ENCODE results near the gene MRPL2.
"Not testable (repeated sequence)": the region's sequence is repeated elsewhere in the genome, so short reads cannot be mapped to it uniquely, and the experiment has no call there.

Gene MRPL2

DNA sequence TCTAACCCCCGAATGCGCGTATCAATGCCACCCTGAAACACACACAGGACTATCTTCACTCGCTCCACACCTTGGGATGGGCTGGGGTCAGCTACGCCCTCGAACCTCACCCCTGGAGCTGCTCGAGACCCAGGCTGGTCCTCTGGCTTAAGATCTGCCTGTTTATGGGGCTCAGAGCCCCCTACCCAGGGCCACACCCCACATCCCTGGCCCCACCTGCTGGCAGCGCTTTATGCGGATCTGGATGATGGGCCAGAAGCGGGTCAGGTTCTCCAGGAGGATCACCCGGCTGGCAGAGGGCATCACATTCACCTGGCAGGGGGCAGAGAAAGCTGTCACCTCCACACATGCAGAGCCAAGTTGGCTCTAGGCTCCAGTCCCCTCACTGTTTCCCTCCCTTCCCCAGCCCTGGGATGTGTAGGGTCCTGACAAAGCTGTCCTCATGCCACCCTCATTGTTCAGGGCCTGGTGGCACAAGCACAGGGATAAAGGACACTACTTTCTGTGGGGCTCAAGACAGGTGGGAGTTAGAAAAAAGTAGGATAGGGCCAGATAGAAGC, 13.8 kb downstream of the MRPL2 start:
- Mint-ChIP-seq H3K4me3 (no peak overlapping the region), H3K9me3 (no peaks in the 10 kb centered on the region), H3K27ac (no peak overlapping the region), H3K4me1 (peaks cover 7% of the 10 kb centered on the region), H3K27me3 (no peaks in the 10 kb centered on the region), H3K36me3 (peaks cover 74% of the 10 kb centered on the region)
- no peak for ATAC-seq

DNA sequence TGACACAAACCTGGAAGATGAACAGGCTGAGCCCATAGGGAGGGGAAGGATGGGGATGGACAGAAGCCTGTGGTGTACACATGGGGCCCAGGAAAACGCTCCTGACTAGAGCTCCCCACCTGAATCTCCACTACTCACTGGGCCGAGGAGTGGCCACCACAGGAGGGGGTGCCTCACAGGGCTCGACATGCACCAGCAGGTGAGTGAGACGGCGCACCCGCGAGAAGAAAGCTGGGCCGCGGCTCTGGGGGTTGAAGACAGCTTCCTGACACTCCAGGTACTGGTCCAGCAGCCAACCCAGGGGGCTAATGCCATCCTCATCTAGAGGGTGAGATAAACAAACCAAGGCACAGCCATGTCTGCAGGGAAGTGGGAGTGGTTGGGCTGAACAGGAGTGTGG, 15.9 kb downstream of the MRPL2 start:
- peaks cover 73% of the 10 kb centered on the region for H3K36me3 Mint-ChIP-seq
- no peaks in the 10 kb centered on the region for H3K9me3 Mint-ChIP-seq
- no peak overlapping the region for H3K4me3 Mint-ChIP-seq
- H3K27ac Mint-ChIP-seq, result no peak overlapping the region
- no peak for ATAC-seq
- H3K4me1 Mint-ChIP-seq, result peaks cover 5% of the 10 kb centered on the region
- no peaks in the 10 kb centered on the region for H3K27me3 Mint-ChIP-seq

DNA sequence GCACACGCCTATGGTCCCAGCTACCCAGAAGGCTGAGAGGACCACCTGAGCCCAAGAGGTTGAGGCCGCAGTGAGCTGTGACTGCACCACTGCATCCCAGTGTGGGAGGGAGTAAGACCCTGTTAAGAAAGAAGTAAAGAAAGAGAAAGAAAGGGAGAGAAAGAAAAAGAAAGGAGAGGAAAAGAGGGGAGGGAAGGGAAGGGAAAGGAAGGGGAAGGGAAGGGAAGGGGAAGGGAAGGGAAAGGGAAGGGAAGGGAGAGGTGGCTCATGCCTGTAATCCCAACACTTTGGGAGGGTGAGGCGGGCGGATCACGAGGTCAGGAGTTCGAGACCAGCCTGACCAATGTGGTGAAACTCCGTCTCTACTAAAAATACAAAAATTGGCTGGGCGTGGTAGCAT, 17.8 kb downstream of the MRPL2 start:
- not testable (repeated sequence) for H3K27me3 Mint-ChIP-seq, H3K9me3 Mint-ChIP-seq, ATAC-seq, H3K4me3 Mint-ChIP-seq, H3K27ac Mint-ChIP-seq, H3K4me1 Mint-ChIP-seq
- H3K36me3 Mint-ChIP-seq, result peaks cover 78% of the 10 kb centered on the region

DNA sequence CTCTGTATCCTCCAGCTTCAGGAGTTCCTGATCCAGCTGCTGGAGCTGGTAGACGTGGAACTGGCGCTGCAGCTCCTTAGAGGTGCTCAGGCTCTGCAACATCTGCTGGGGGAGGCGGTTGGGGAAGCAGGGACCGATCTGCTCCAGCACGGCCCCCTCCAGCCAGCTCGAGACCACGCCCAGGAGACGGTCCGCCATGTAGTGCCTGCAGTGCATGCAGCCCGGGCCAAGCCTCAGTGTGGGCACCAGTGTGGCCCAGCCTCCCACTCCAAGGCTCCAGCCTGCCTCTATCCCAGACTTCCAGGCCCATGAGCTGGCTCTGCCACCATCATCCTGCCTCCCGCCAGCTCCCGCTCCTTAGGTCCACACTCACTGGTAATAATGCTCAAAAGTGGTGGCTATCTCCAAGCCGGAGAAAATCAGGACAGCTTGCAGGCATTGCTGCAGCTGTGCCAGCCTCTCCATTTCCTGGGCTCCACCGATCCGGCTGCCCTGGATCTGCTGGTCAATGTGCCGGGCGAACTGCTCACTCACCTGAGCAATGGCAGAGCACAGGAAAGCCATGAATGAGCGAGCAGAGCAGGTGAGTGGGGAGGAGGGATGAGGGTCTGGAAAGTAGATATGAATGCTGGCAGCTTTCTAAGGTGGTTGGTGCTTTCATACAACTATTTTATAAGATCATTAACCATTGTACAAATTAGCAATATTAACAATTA, 18.5 kb downstream of the MRPL2 start:
- H3K4me3 Mint-ChIP-seq, result no peak overlapping the region
- ATAC-seq, result no peak
- H3K36me3 Mint-ChIP-seq, result peaks cover 74% of the 10 kb centered on the region
- H3K27me3 Mint-ChIP-seq, result no peaks in the 10 kb centered on the region
- H3K27ac Mint-ChIP-seq, result no peak overlapping the region
- H3K9me3 Mint-ChIP-seq, result no peaks in the 10 kb centered on the region
- peaks cover 5% of the 10 kb centered on the region for H3K4me1 Mint-ChIP-seq

DNA sequence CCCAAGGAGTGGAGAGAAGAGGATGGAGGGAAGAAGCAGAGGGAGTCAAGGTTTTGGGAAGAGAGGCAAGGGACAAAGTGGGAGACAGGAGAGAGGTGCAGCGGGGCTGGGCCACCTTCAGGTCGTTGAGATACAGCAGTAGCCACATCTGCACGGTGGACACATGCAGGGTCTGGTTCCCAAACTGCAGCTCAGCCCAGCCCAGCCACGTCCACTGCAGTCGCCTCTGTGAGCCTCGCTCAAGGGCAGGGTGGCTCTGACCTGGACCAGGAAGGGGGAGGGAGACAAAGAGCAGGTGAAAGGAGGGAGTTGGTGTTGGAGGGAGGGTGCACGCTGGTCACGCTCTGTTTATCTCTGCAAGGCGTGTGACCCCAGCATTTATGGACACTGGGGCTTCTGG, 20.5 kb downstream of the MRPL2 start:
- H3K27me3 Mint-ChIP-seq, result no peaks in the 10 kb centered on the region
- no peak overlapping the region for H3K4me3 Mint-ChIP-seq
- H3K4me1 Mint-ChIP-seq, result peaks cover 5% of the 10 kb centered on the region
- no peak for ATAC-seq
- H3K9me3 Mint-ChIP-seq, result no peaks in the 10 kb centered on the region
- no peak overlapping the region for H3K27ac Mint-ChIP-seq
- peaks cover 67% of the 10 kb centered on the region for H3K36me3 Mint-ChIP-seq

DNA sequence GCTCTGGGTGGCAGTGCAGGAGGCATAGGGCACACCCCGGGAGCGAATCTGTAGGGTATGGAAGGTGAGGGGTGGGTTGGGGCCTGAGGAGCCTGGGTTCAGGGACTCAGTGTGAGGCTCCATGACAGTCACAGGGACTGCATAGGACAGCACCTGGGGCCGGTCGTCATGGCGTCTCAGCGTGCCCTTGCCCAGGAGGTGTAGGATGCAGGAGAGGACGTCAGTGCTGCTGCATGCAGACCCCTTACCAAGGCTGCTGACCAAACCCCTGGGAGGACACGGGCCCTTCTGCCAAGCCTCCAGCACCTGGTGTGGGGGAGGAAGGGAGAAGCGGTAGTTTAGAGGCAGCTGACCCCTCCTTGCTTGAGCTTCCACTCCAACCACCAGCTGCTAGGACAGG, 21.5 kb downstream of the MRPL2 start:
- H3K4me1 Mint-ChIP-seq, result peaks cover 5% of the 10 kb centered on the region
- no peak overlapping the region for H3K27ac Mint-ChIP-seq
- no peak for ATAC-seq
- H3K9me3 Mint-ChIP-seq, result no peaks in the 10 kb centered on the region
- no peaks in the 10 kb centered on the region for H3K27me3 Mint-ChIP-seq
- H3K36me3 Mint-ChIP-seq, result peaks cover 64% of the 10 kb centered on the region
- H3K4me3 Mint-ChIP-seq, result no peak overlapping the region

DNA sequence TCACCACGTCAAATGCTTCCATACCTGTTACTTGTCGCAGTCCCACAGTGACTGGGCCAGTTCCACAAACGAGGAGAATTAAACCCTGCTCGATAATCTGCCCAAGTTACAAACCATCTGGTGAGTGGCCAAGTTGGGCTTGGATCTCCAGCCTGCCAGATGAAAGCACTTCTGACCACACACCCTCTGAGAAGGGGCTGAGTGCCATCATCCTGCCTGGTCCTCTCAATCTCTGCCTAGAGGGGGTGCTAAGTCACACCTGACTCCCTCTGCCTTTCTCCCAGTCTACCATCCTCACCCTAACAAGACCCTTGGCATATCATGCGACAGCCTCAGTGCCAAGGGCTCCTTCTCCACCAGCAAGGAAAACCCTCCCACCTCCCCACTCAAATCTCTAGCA, 22.0 kb downstream of the MRPL2 start:
- H3K4me3 Mint-ChIP-seq, result no peak overlapping the region
- no peak overlapping the region for H3K27ac Mint-ChIP-seq
- ATAC-seq, result no peak
- no peaks in the 10 kb centered on the region for H3K27me3 Mint-ChIP-seq
- peaks cover 59% of the 10 kb centered on the region for H3K36me3 Mint-ChIP-seq
- peaks cover 5% of the 10 kb centered on the region for H3K4me1 Mint-ChIP-seq
- no peaks in the 10 kb centered on the region for H3K9me3 Mint-ChIP-seq

DNA sequence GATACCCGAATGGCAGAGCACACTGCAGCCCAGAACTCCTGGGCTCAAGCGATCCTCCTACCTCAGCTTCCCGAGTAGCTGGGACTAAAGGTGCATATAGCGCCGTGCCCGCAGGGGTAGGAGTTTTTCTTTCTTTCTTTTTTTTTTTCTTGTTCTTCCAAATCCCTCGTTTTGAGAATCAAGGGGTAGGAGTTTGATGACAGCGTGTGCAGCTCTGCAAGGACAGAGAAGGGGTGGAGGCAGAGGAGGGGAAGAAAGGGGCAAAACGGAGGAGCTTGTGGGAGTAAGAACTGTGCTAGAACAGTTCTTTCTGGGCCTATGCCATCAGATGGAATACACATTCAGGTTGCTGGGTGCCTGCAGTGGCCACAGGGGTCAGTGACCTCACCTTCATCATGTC, 22.5 kb downstream of the MRPL2 start:
- H3K36me3 Mint-ChIP-seq, result peaks cover 62% of the 10 kb centered on the region
- H3K9me3 Mint-ChIP-seq, result no peaks in the 10 kb centered on the region
- H3K4me1 Mint-ChIP-seq, result peaks cover 5% of the 10 kb centered on the region
- no peak overlapping the region for H3K4me3 Mint-ChIP-seq
- ATAC-seq, result no peak
- H3K27ac Mint-ChIP-seq, result no peak overlapping the region
- no peaks in the 10 kb centered on the region for H3K27me3 Mint-ChIP-seq

DNA sequence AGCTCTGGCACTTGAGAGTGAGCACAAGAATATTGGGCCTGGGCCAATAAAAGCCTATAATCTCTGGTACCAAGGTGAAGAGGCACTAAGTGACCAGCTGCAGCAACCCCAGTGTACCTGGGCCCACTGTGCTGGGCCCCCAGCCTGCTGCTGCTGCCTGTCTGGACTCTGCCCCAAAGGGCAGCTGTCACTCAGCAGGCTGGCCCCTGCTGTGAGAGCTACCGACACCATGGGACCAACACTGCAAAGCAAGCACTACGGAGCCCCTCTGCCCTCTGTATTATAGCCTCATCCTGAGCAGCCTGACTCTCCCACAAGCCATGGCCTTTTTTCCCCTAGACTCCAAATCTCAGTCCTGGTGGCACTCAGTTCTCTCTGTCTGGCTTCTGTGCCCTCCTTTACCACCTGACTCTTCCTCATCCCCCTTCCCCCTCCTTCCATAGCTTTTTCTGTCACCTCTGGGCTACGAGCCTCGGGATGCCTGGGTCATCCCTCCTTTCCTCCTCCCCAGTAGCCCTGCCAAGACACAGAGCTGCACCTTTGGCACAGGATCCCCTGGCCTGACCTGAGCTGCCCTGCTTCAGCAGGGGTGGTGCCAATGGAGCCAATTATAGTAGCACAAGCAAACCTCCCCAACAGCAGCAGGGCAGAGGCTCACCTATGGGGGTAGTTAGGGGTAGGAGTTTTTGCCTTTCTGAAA, 23.6 kb downstream of the MRPL2 start:
- H3K36me3 Mint-ChIP-seq, result peaks cover 56% of the 10 kb centered on the region
- no peaks in the 10 kb centered on the region for H3K9me3 Mint-ChIP-seq
- H3K4me3 Mint-ChIP-seq, result no peak overlapping the region
- ATAC-seq, result no peak
- no peaks in the 10 kb centered on the region for H3K27me3 Mint-ChIP-seq
- H3K4me1 Mint-ChIP-seq, result no peaks in the 10 kb centered on the region
- H3K27ac Mint-ChIP-seq, result no peak overlapping the region

DNA sequence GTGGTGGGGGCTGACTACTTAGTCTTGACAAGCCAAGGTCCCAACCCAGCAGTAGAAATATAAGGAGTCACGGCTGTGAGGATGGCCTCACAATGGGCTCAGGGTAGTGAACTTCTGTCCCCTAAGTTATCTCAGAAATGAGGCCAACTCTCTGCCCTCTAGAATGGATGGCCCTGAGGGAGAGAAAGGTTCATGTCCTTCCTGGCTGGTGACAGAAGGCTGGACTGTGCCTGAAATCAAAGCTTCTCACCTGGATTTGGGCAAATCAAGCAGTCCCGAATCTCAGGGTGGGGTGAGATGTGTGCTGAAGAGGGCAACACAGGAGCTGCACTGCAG, 25.1 kb downstream of the MRPL2 start:
- Mint-ChIP-seq H3K4me3 (no peak overlapping the region), H3K27ac (no peak overlapping the region), H3K4me1 (no peaks in the 10 kb centered on the region), H3K27me3 (no peaks in the 10 kb centered on the region), H3K36me3 (peaks cover 56% of the 10 kb centered on the region), H3K9me3 (no peaks in the 10 kb centered on the region)
- ATAC-seq, result no peak

DNA sequence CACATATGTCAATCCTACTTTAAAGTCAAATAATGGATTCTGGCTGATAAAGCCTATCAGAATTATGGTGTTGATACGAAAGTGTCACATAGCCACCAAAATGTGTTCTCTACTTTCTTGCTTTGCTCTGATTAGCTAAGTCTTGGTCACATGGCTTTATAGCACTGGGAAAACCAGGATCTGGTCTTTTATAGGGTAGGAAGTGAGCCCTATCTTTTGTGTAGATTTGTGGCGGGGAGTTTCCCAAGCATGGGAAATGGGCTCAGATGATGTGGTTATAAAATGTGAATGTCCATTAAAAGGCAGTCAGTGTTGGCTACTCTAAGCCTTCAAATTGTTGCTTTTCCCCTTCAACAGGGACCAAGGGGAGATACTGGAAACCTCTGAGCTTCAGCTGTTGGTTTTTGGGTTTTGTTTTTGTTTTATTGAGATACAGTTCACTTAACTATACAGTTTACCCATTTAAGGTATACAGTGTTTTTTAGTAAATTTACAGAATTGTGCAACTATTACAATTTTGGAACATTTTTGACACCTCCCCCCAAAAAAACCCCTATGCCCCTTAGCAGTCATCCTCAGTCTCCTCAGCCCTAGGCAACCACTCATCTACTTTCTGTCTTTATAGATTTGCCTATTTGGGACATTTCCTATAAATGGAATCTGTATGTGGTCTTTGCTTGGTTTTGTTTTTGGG, 25.6 kb downstream of the MRPL2 start:
- Mint-ChIP-seq H3K4me1 (no peaks in the 10 kb centered on the region), H3K9me3 (no peaks in the 10 kb centered on the region), H3K27me3 (no peaks in the 10 kb centered on the region), H3K4me3 (no peak overlapping the region), H3K27ac (no peak overlapping the region), H3K36me3 (peaks cover 56% of the 10 kb centered on the region)
- no peak for ATAC-seq

DNA sequence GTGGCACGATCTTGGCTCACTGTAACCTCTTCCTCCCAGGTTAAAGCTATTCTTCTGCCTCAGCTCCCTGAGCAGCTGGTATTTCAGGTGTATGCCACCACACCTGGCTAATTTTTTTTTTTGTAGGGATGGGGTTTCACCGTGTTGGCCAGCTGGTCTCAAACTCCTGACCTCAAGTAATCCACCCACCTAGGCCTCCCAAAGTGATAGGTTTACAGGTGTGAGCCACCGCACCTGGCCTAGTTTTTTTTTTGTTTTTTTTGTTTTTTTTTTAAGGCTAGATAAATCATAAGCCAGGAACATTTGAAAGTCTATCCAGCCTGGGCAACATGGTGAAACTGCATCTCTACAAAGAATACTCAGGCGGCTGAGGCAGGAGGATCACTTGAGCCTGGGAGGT, 26.9 kb downstream of the MRPL2 start:
- Mint-ChIP-seq H3K27me3 (no peaks in the 10 kb centered on the region), H3K36me3 (peaks cover 55% of the 10 kb centered on the region), H3K27ac (no peak overlapping the region), H3K4me1 (no peaks in the 10 kb centered on the region), H3K9me3 (no peaks in the 10 kb centered on the region), H3K4me3 (no peak overlapping the region)
- no peak for ATAC-seq

DNA sequence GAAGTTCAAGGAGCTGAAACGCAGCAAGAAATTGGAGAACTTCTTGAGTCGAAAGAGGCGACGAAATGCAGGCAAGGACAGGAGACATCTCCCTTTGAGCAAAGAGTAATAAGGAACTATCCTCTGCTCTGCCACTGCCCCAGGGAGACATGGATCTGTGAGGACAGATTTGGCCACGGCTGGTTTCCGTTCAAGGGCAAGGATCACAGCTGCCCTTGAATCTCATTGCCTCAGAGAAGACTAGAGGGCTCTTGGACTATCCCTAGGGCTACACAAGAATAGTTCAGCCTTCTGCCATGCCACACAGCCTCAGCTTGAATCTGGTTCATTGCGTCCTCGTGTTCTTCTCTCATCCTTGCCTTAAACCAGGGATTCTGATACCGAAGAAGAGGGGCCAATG, 30.1 kb downstream of the MRPL2 start:
- H3K4me3 Mint-ChIP-seq, result no peak overlapping the region
- H3K36me3 Mint-ChIP-seq, result peaks cover 63% of the 10 kb centered on the region
- H3K27ac Mint-ChIP-seq, result no peak overlapping the region
- no peaks in the 10 kb centered on the region for H3K27me3 Mint-ChIP-seq
- ATAC-seq, result no peak
- H3K9me3 Mint-ChIP-seq, result no peaks in the 10 kb centered on the region
- H3K4me1 Mint-ChIP-seq, result peaks cover 7% of the 10 kb centered on the region

DNA sequence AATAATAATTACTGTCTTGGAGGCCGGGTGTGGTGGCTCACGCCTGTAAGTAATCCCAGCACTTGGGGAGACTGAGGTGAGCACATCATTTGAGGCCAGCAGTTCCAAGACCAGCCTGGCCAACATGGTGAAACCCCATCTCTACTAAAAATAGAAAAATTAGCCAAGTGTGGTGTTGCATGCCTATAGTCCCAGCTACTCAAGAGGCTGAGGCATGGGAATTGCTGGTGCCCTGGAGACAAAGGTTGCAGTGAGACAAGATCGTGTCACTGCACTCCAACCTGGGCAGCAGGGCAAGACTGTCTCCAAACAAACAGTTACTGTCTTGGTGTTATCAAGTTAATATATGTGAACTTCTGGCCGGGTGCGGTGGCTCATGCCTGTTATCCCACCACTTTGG, 32.9 kb downstream of the MRPL2 start:
- no peaks in the 10 kb centered on the region for H3K27me3 Mint-ChIP-seq
- ATAC-seq, result no peak
- no peak overlapping the region for H3K4me3 Mint-ChIP-seq
- H3K9me3 Mint-ChIP-seq, result no peaks in the 10 kb centered on the region
- no peak overlapping the region for H3K27ac Mint-ChIP-seq
- peaks cover 53% of the 10 kb centered on the region for H3K36me3 Mint-ChIP-seq
- peaks cover 16% of the 10 kb centered on the region for H3K4me1 Mint-ChIP-seq

DNA sequence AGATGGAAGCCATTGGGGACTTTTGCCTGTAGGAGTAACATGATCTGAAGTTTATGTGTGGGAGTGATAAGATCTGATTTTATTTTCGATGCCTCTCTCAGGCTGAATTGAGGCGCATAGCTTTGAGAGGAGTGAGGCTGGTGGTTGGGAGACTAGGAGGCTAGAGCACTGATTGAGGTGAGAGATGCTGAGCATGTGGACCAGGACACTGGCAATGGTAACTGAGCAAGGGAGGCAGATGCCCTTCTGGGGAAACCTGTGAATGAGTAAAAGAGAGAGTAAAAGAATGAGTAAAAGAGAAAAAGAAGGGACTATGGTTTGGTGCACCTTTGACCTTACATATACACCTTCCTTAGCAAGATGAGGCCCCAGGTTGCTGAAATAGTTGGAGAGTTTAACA, 34.8 kb downstream of the MRPL2 start:
- peaks cover 54% of the 10 kb centered on the region for H3K36me3 Mint-ChIP-seq
- no peak overlapping the region for H3K4me3 Mint-ChIP-seq

More for the DNA sequence above, 34.8 kb downstream of the MRPL2 start:
- no peak overlapping the region for H3K27ac Mint-ChIP-seq
- no peaks in the 10 kb centered on the region for H3K9me3 Mint-ChIP-seq
- no peaks in the 10 kb centered on the region for H3K27me3 Mint-ChIP-seq
- H3K4me1 Mint-ChIP-seq, result peaks cover 23% of the 10 kb centered on the region
- ATAC-seq, result no peak
